Measurements from ENCODE around the gene PITX3. TPM values are rescaled to one million over a fixed set of nuclear protein-coding genes. Genes with fewer than 3 reads are reported as not detected.

The PITX3 gene
- total RNA-seq, 1 experiment from 2014 or later: 1.9 TPM

DNA sequence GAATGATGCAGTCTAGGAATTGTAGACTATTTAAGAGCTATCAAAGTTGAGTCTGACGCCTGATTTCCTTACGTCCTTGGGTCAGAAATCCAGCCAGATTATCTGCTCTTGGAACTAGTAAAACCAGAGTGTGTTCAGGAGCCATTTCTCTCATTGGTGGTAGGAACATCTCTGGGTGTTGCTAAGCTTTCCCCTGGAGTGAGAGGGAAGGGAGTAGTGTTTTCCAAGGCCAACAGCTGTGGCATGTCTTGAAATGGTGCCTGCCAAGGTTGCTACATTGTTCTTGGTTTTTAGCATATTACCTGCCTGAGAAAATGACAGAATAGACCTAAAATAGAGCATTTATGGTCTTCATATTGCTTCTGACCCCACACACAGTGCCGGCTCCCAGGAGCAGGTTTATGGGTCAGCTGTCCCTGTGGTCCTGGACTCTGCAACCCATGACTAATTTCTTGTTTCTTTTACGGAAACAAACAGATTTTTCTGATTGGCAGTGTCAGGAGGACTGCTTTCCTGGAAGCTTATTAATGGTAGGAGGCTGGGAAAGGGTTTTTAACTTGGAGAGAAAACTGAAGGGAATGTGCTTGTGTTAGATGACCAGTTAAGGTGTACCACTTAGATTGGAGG lies 21.5 kb upstream of the PITX3 start:
- no peaks in the 10 kb centered on the region for H3K9me3 ChIP-seq (ENCODE audit: control insufficient read depth in 1 of 2, insufficient read depth in 1 of 2, low read depth in 1 of 2, low read length in 2 of 2)
- no peak overlapping the region for H2AFZ ChIP-seq (ENCODE audit: low read depth, low read length, poor library complexity, severe bottlenecking)
- H4K20me1 ChIP-seq (ENCODE audit: insufficient read depth): peaks cover 5% of the 10 kb centered on the region; the same call in 1 of the 2 replicates
- peaks cover 17 to 22% of the 10 kb centered on the region in 2 experiments for H3K36me3 ChIP-seq (ENCODE audit: control insufficient read depth in 1 of 2, insufficient read depth in 2 of 2, low read length in 2 of 2)
- intact Hi-C loops (cut with micrococcal nuclease): no loop called here
- no peak overlapping the region for H3K4me2 ChIP-seq (ENCODE audit: low read length)
- ChIA-PET CTCF (interaction anchor here (1.4 kb wide), 1 partner anchor 18 kb away, joined by 3 read pairs; the partner anchor contains the start of gene GBF1), POLR2A (interaction anchor here (1.3 to 2.0 kb wide), 2 partner anchors 10 to 12 kb away, joined by 3 to 5 read pairs; no protein-coding TSS in a partner anchor), RAD21 (ENCODE audit: low non-redundant PET in 1 of 2, low total read pairs in 2 of 2, uncharacterized antibody in 2 of 2, unreplicated experiment in 2 of 2) (interaction anchor here in 1 of 2 experiments (1.1 kb wide), 1 partner anchor 89 kb away, joined by 3 read pairs; no protein-coding TSS in a partner anchor)
- no peak for TF ChIP-seq SRF (IDR thresholded peaks at IDR 0.05; ENCODE audit: low read depth)
- no peak for TF ChIP-seq FOSL1 (IDR thresholded peaks at IDR 0.05; ENCODE audit: low read depth)
- TF ChIP-seq RAD21 (IDR thresholded peaks at IDR 0.05; ENCODE audit: low read depth): no peak
- no peak for TF ChIP-seq TCF7L2 (IDR thresholded peaks at IDR 0.05; ENCODE audit: borderline replicate concordance, extremely low read depth, insufficient read depth, insufficient read length)
- no peak for TF ChIP-seq SP1 (IDR thresholded peaks at IDR 0.05; ENCODE audit: low read depth)
- no peak for TF ChIP-seq ZNF274 (IDR thresholded peaks at IDR 0.05; ENCODE audit: low read depth, low read length)
- TF ChIP-seq ELF1 (IDR thresholded peaks at IDR 0.05; ENCODE audit: borderline replicate concordance, low read depth): no peak
- TF ChIP-seq, protein P1, sequence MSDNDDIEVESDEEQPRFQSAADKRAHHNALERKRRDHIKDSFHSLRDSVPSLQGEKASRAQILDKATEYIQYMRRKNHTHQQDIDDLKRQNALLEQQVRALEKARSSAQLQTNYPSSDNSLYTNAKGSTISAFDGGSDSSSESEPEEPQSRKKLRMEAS (IDR thresholded peaks at IDR 0.05): no peak
- TF ChIP-seq, protein P2, sequence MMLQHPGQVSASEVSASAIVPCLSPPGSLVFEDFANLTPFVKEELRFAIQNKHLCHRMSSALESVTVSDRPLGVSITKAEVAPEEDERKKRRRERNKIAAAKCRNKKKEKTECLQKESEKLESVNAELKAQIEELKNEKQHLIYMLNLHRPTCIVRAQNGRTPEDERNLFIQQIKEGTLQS (IDR thresholded peaks at IDR 0.05): no peak
- no peaks in the 10 kb centered on the region for H3K27me3 ChIP-seq (ENCODE audit: insufficient read depth, low read length)
- no peak for ATAC-seq
- no peak overlapping the region for H3K4me3 ChIP-seq (replicated peaks in 1 of 2; ENCODE audit: low read depth in 1 of 2, low read length in 2 of 2)
- H3K79me2 ChIP-seq (ENCODE audit: insufficient read depth, low read length): peaks cover 50% of the 10 kb centered on the region
- DNase-seq (ENCODE audit: low read depth, low spot score): no peak
- no peak overlapping the region for H3K27ac ChIP-seq (ENCODE audit: low read depth, low read length)
- H3K9ac ChIP-seq (ENCODE audit: low read length): no peak overlapping the region
- H3K4me1 ChIP-seq (ENCODE audit: control insufficient read depth in 1 of 2, insufficient read depth in 2 of 2, low read length in 2 of 2): no peaks in the 10 kb centered on the region
- no TSS peak for BruUV-seq (replicated peaks)
- H3K9me2 ChIP-seq (ENCODE audit: insufficient read depth): no peaks in the 10 kb centered on the region

Measured in HCT116 (cell line).